ENCODE measurements around the gene HPS5.

The HPS5 gene

DNA sequence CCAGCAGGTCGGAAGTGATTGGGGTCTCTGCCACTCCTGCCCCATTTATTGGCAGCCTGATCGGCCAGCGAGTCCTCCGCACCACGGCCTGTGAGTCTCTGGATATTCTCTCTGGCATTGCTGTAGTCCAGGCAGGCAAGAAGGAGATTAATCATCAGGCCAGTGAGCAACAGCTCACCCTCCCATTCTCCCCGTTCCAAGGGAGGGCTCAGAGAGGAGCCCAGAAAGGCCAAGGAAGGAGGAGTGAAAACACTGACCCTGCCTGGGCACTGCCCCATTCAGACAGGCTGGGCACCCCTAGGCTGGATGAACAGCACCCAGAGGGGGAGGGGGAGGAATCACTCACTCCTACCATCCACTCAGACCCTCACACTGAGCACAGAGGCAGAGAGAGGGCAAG lies 76.5 kb downstream of the HPS5 start:
- in situ Hi-C loops (cut with MboI; ENCODE audit: low sequenced_read_pairs), result no loop called here

DNA sequence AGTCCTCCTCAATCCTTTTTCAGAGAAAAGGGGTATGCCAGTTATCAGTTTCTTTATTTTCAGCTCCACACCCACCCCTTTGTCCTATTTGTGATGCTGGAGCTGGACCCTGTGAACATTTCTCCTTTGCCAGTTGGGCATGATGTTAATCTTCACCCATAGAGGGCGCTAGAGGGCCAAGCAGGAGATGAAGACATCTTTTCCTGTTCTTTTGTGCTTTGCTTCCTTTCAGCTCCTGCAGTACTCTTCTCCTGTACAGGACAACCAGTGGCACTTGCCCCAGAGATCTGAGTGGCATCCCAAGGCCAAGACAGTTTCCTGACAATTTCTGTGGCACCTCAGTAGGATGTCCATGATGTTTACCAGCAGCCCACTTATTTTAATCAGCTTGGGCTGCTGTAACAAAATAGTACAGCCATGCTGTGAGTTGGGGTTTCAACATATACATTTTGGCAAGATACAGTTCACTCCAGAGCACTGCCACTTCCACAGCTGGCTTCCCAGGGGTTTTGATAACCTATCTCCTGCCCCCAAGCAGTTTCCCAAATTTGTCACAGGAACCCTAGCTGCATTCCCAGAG lies 78.1 kb downstream of the HPS5 start:
- in situ Hi-C loops (cut with MboI; ENCODE audit: low sequenced_read_pairs), result no loop called here

DNA sequence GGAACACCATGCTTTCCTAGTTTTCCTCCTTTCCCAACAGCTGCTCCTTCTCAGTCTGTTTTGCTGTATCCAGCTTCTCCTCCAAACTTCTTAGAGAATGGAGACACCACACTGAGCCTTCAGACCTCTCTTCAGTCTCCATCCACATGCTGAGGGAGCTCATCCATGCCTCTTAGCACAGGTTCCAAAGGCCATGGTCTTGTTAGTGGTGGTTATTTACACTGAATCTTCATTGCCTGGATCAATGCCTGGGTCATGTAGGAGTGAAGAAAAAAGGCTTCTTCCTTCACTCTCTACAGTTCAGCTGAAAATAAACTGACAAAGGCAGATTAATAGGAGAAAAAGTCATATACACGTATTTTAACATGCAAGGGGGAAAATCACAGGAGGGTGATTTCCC lies 82.3 kb downstream of the HPS5 start:
- in situ Hi-C loops (cut with MboI; ENCODE audit: low sequenced_read_pairs), result no loop called here

DNA sequence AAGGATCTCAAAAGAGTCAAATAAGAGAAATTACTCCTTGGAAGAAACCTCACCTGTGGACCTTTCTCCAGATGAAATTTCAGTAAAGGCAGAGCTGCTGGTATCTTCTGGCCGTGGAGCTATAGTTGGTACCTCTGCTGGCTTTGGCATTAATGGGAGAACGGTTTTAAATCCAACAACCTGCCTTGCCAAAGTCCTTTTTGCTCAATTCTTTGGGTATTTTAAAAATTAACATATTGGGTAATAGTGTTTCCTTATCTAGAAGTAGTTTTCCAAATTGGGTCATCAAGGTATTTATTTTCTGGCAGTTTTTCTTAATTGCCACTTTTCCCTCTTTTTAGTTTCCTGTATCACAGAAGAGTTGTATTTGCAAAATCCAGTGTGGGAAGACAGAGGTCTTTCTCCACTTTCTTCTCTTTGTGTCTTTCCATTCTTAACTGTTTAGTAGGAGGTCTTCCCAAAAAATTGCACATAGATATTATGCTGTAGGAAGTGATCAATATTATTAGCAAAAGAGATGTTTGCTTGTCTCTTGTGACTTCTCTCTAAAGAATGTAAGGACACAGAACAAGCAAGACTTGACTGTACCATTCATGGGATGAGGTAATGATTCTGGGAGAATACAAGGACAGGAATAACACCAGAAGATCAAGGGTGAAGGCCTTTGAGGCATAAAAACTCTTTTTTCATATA lies 85.1 kb downstream of the HPS5 start, which contains the start of gene SAA4:
SAA4 (minus strand) TSS at position 139 of the 693 bp plus-strand sequence. CDS start 876 bp downstream, outside the sequence.
- in situ Hi-C loops (cut with MboI; ENCODE audit: low sequenced_read_pairs), result no loop called here

DNA sequence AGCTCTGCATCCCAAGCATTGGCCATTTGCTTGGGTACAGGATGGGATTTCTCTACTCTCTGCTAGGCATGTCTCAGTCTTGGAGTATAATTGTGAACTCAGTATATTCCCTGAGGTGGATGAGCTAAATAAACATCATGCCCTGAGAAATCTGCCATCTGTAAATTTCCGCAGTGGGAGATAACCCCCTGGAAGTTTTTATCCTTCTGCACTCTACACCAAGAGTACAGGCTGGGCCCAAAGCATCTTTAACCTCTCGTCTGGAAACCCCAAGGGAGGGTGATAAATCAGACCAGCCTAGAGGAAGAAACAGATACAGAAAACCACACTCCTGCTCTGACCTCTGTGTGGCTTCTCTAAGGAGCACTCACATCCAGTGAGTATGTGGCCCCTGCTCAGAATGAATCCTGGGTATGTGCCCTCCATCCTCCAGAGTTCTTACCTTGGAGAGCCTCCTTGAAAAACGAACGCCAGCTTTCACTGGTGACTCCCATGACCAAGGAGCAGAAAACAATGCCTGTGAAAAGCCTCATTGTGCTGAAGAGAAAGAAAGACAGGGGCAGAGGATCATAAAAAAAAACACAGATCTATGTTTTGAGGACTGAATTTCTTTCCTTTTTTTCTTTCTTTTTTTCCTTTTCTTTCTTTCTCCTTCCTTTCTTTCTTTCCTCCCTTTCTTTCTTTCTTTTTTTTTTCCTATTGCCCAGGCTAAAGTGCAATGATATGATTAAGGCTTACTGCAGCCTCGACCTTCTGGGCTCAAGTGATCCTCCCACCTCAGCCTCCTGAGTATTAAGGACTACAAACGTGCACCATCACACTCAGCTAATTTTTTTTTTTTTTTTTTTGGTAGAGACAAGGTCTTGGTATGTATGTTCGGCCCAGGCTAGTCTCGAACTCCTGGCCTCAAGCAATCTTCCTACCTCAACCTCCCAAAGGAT lies 86.3 kb downstream of the HPS5 start:
- in situ Hi-C loops (cut with MboI; ENCODE audit: low sequenced_read_pairs), result no loop called here

DNA sequence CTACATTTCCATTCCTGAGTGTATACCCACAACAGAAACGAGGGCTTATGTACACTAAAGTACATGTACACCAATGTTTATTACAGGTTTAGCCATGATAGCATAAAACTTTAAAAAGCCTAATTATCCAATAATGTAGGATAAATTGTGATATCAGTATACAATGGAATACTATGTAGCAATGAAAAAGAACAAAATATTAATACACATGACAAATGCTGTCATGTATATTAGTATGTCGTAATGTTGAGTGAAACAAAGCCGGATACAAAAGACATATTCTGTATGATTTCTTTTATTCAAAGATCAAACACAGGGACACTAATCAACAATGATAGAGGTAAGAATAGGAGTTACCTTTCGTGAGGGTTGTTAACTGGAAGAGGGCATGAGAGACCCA lies 88.0 kb downstream of the HPS5 start:
- in situ Hi-C loops (cut with MboI; ENCODE audit: low sequenced_read_pairs), result no loop called here

DNA sequence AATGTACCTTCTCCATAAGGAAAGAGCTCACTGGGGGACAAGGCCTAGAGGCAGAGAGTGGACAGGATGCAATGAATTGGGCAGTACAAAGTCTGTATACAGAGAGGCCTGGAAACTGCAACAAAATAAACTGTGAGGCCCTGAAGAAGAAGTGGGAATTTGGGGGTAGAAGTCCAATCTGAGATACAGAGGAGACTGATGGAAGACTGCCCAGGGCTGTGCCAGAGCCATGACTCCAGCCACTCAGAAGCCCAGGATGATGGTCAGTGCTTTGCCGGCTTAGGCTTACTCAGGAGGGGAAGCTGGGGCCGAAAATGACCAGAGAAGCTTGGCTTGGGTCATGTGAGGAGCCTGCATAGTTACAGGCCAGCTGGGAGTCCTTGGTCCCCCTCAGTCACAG lies 91.1 kb downstream of the HPS5 start:
- in situ Hi-C loops (cut with MboI; ENCODE audit: low sequenced_read_pairs), result no loop called here

DNA sequence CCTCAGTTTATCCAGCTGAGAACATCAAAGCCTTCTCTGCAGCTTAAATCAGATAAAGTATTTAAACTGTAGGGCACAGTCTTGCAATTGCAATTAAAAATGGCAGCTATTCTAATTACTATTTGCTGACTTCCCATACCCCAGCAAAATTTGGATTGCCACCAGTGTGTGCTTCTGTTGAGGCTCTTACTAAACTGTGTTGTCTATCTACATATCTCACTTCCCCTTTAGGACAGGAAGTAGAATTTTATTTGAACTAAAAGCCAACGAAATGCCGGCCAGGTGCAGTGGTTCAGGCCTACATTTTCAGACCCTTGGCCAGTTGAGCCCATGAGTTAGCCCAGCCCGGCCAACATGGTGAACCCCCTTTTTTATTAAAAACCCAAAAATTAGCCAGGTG lies 92.4 kb downstream of the HPS5 start:
- in situ Hi-C loops (cut with MboI; ENCODE audit: low sequenced_read_pairs), result no loop called here

All from hTERT RPE-1 (cell line).